ENCODE data around the gene UBAC1. TPM values are rescaled to one million over a fixed set of nuclear protein-coding genes. Genes with fewer than 3 reads are reported as not detected.

Gene UBAC1
- total RNA-seq, 1 donor from 2014 or later: 31.4 TPM

- no peaks in the 10 kb centered on the region for H3K36me3 Mint-ChIP-seq (ENCODE audit: insufficient read depth)
- DNase-seq (ENCODE audit: low spot score, unreplicated experiment): no peak
- no peak overlapping the region for H3K27ac Mint-ChIP-seq
- H3K4me3 Mint-ChIP-seq (ENCODE audit: low read depth): no peak overlapping the region
- no peaks in the 10 kb centered on the region for H3K27me3 Mint-ChIP-seq
- no peaks in the 10 kb centered on the region for H3K9me3 Mint-ChIP-seq (ENCODE audit: low read depth)
- peaks cover 12% of the 10 kb centered on the region for H3K4me1 Mint-ChIP-seq (ENCODE audit: low read depth)
- no peak for TF ChIP-seq CTCF (IDR thresholded peaks at IDR 0.05; ENCODE audit: unreplicated experiment)
Measured at GRCh38 chr9:135993765-135994500, 32.8 kb upstream of the UBAC1 start.

GRCh38 chr9:135993409-135993742 is 32.2 kb upstream of the UBAC1 start:
- TF ChIP-seq CTCF (IDR thresholded peaks at IDR 0.05; ENCODE audit: unreplicated experiment): no peak
- no peak overlapping the region for H3K4me3 Mint-ChIP-seq (ENCODE audit: low read depth)

GRCh38 chr9:135992486-135993408 is 31.6 kb upstream of the UBAC1 start:
- Mint-ChIP-seq H3K27me3 (no peaks in the 10 kb centered on the region), H3K4me3 (ENCODE audit: low read depth) (peak overlapping the region; percentile 66), H3K36me3 (ENCODE audit: insufficient read depth) (no peaks in the 10 kb centered on the region), H3K27ac (peak overlapping the region; percentile 92), H3K9me3 (ENCODE audit: low read depth) (no peaks in the 10 kb centered on the region), H3K4me1 (ENCODE audit: low read depth) (peaks cover 12% of the 10 kb centered on the region)
- peak; percentile 59 for DNase-seq (ENCODE audit: low spot score, unreplicated experiment)
- TF ChIP-seq CTCF (IDR thresholded peaks at IDR 0.05; ENCODE audit: unreplicated experiment): no peak

More at GRCh38 chr9:135993409-135993742, 32.2 kb upstream of the UBAC1 start:
- no peak for DNase-seq (ENCODE audit: low spot score, unreplicated experiment)
- H3K27ac Mint-ChIP-seq: peak overlapping the region; percentile 29
- peaks cover 12% of the 10 kb centered on the region for H3K4me1 Mint-ChIP-seq (ENCODE audit: low read depth)
- H3K36me3 Mint-ChIP-seq (ENCODE audit: insufficient read depth): no peaks in the 10 kb centered on the region
- H3K9me3 Mint-ChIP-seq (ENCODE audit: low read depth): no peaks in the 10 kb centered on the region
- no peaks in the 10 kb centered on the region for H3K27me3 Mint-ChIP-seq

GRCh38 chr9:135991771-135992170 is 30.6 kb upstream of the UBAC1 start:
- no peaks in the 10 kb centered on the region for H3K36me3 Mint-ChIP-seq (ENCODE audit: insufficient read depth)
- no peaks in the 10 kb centered on the region for H3K27me3 Mint-ChIP-seq
- H3K9me3 Mint-ChIP-seq (ENCODE audit: low read depth): no peaks in the 10 kb centered on the region
- H3K27ac Mint-ChIP-seq: no peak overlapping the region
- no peak for TF ChIP-seq CTCF (IDR thresholded peaks at IDR 0.05; ENCODE audit: unreplicated experiment)
- no peak overlapping the region for H3K4me3 Mint-ChIP-seq (ENCODE audit: low read depth)
- peaks cover 12% of the 10 kb centered on the region for H3K4me1 Mint-ChIP-seq (ENCODE audit: low read depth)
- DNase-seq (ENCODE audit: low spot score, unreplicated experiment): no peak

Data from progenitor cell of endocrine pancreas (in vitro differentiated cells).